Stimulated activated CD4-positive, alpha-beta T cell treated with anti-CD3 and anti-CD28 coated beads, Interleukin-12 subunit alpha, Interleukin-12 subunit beta, amount 100 ng/mL, for 48 hours (primary cell): ENCODE data around the gene POLR2A.
"Not testable (repeated sequence)": the region's sequence is repeated elsewhere in the genome, so short reads cannot be mapped to it uniquely, and the experiment has no call there.

Experiments used
- DNase-seq, 3 donors: peaks; one replicate each; pipeline ENCODE4 v3.0.0-alpha.2; 2020; ENCODE audit warnings: low read depth in 2 of 3, low spot score in 1 of 3

POLR2A gene

DNA sequence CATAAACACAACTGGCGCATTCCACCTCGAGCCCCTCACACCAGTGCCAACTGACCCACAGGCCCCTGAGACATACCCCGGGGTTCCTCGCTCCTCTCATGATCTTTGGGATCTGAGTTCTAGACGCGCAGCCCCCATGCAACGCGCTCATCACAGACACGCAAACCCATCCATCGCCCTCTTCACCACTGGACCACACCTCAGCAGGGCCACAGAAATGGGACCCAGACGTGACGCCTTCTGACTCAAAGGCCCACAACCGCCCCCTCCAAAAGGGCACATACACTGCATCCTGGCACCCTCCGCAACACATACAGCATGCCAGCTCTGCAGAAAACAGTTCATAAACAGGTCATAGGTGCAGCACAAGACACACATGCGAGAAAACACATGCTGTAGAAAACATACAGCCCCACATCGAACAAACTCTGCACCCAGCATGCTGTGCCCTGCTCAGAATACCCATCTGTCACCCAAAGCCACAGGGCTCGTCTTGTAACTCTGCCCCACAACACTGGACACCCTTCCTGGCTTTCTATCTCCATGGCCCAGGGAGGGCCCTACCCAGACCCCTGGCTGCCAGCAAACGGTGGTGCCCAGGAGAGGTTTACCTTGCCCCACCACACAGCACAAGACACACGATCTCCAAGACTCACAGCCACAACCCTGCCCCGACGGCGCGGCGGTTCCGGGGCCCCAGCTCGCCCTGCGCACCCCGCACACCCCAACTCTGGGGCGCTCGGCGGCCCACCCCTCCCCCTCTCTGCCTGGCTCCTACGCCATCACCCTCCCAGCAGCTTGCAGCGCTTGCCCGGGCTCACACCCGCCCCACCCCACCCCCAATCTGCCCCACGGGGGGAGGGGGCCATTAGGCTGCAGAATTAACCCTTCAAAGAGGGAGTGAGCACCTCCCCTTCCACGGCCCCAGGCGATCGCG lies 5.6 kb upstream of the POLR2A start:
- DNase-seq = peak in 1 of 3 donors; percentile 43

GRCh38 chr17:7479213-7480088 lies 4.7 kb upstream of the POLR2A start, which contains the start of gene ZBTB4:
Gene ZBTB4, minus strand, starts transcription at chr17:7479631. Its CDS starts 12,830 bp downstream, at chr17:7466801.
- no peak for DNase-seq

GRCh38 chr17:7480089-7480384 lies 4.1 kb upstream of the POLR2A start:
- DNase-seq = no peak

GRCh38 chr17:7481275-7481674 lies 2.9 kb upstream of the POLR2A start, which contains the start of gene SLC35G6:
Gene SLC35G6, plus strand, starts transcription at chr17:7481446. Its CDS starts 71 bp downstream, at chr17:7481517.
- not testable (repeated sequence) for DNase-seq

GRCh38 chr17:7481842-7482741 lies 2.1 kb upstream of the POLR2A start:
- not testable (repeated sequence) for DNase-seq

DNA sequence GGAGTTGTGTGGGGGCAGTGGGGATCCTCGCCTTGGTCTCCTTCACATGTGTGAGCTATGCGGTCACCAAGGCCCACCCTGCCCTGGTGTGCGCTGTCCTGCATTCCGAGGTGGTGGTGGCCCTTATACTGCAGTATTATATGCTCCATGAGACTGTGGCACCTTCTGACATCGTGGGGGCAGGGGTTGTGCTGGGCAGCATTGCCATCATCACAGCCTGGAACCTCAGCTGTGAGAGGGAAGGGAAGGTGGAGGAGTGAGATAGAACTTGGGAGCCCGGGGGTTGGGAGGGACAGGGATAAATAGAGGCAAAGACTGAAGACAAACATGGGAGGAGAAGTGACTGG lies 1.5 kb upstream of the POLR2A start:
- not testable (repeated sequence) for DNase-seq

DNA sequence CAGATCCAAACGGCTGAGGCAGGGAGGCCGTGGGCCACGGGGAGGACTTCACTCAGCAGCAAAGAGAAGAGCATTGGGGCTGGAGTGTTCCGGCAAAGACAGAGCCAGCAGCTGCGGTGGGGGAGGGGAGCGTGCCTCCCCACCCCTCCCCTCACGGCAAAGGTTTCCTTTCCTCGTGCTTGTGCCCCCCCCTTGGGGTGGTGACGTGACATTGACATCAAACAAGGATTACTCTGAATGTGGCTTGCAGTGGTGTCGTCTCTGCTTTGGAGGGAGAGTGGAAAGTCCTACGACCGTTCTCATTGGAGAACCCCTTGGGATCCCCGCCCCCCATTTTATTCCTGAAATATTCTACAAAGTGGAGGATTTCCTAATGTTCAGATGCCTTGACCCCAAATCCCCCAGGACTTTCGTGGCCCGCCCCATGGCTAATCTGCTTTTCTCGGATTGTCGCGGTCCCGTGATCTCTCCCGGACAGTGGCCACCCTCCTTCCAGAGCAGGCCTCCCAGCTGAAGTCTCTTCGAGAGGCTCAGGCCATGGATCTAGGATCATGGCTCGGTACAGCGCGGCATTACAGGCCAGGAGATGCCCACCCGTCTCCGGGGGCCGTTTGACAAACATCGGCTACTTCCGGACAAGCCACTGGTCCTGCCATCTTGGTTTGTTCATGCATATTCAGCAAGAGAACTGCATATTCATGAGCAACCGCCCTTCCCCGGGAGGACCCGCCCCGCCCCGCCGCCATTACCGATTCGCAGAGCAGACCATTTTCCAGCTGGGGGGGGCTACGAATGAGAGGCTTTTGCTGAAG lies 705 bp upstream of the POLR2A start:
- DNase-seq = peak; percentile 86 to 92 (median 91)

DNA sequence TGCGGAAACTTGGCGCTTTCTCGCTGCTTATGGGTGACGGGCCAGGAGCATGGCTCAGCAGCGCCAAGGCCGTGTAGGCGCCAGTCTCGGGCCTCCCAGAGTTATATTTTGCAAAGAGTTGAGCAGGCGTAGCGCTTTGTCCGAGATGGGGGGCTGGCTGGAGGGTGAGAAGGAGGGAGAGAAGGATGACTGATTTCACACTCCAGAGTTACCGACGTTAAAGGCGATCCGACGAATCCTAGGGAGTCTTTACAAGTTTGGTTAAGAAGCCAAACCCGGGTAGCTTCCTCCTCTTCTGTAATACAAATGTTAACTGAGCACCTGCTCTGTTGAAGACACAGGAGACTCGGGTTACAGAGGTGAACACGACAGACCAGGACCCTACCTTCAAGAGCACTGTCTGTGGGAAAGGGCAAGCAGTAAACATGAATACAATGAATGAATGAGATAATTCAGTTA lies 782 bp downstream of the POLR2A start:
- no peak for DNase-seq

DNA sequence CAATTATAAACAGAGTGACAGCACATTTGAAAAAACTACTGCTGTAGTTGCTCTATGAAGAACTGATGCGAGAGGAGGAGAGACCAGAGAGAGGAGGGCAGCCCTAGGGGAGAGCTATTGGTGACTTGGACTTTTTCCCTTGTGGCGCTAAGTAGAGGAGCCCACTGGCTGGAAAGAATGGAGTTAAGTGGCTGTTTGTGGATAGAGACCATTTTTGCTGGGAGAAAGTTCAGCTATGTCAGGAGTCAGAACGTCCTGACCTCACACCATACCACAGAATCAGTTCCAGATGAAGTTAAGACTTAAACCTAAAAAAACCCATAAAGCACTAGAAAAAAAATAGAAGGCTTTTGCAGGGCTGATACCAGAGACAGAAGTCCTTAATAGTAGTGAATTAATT lies 2.0 kb downstream of the POLR2A start:
- no peak for DNase-seq

- DNase-seq = no peak
These were observed 6.0 kb downstream of the POLR2A start for GRCh38 chr17:7490144-7490543.

- DNase-seq = no peak
These were observed 7.4 kb downstream of the POLR2A start for GRCh38 chr17:7491583-7491982.

DNA sequence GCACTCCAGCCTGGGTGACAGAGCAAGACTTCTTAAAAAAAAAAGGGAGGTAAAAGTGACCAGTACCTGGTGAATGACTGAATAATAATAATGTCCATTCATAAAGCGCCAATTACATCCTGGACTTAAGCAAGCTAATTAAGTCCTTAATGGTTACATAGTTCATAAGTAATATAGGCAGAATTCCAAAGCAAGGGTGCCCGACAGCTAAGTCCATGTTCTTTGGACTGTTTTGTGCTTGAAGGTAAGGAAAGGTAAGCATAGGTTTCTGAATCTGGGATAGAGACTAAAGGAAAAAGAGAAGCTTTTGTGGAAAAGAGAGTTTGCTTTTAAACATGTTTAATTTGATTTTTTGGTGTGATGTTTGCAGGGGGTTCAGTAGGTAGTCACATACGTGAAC lies 9.8 kb downstream of the POLR2A start:
- no peak for DNase-seq

GRCh38 chr17:7495906-7496434 lies 11.8 kb downstream of the POLR2A start:
- no peak for DNase-seq

GRCh38 chr17:7496470-7497183 lies 12.5 kb downstream of the POLR2A start:
- no peak for DNase-seq

GRCh38 chr17:7497228-7497627 lies 13.1 kb downstream of the POLR2A start:
- DNase-seq = no peak

- DNase-seq = no peak
These were observed 13.5 kb downstream of the POLR2A start for GRCh38 chr17:7497636-7498035.

DNA sequence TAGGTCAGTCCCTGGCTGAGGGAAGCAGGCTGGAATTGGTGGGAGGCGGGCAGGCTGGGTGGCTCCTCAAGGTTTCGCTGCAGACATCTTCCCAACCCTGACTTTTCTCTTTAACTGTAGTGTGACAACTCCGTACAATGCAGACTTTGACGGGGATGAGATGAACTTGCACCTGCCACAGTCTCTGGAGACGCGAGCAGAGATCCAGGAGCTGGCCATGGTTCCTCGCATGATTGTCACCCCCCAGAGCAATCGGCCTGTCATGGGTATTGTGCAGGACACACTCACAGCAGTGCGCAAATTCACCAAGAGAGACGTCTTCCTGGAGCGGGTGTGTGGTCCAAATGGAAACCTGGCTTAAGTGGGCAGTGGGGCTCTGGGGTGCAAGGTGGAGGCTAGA lies 15.0 kb downstream of the POLR2A start:
- DNase-seq = no peak

GRCh38 chr17:7501729-7502128 lies 17.6 kb downstream of the POLR2A start:
- DNase-seq = no peak

- DNase-seq = no peak
These were observed 18.1 kb downstream of the POLR2A start for GRCh38 chr17:7502171-7502847.
